HG02973 (cell line): Measurements from ENCODE around the gene LYRM4.

Experiments used
- ATAC-seq: cut with Tn5 transposase; IDR thresholded peaks from one replicate; pipeline ENCODE4 v1.9.1; 2021; ENCODE audit warnings: moderate library complexity; ENCODE audit not compliant: unreplicated experiment

Gene LYRM4

GRCh38 chr6:5206920-5207561 is 53.7 kb downstream of the LYRM4 start:
- ATAC-seq, result no peak

- ATAC-seq, result no peak
Observed at GRCh38 chr6:5205877-5206850, 54.6 kb downstream of the LYRM4 start.

GRCh38 chr6:5205035-5205507 is 55.7 kb downstream of the LYRM4 start:
- no peak for ATAC-seq

GRCh38 chr6:5204376-5204775 is 56.4 kb downstream of the LYRM4 start:
- ATAC-seq, result no peak

- ATAC-seq, result no peak
Observed at GRCh38 chr6:5203546-5203945, 57.2 kb downstream of the LYRM4 start.

GRCh38 chr6:5202941-5203340 is 57.8 kb downstream of the LYRM4 start:
- no peak for ATAC-seq

- no peak for ATAC-seq
Observed at GRCh38 chr6:5202206-5202605, 58.5 kb downstream of the LYRM4 start.

GRCh38 chr6:5201271-5201670 is 59.5 kb downstream of the LYRM4 start:
- no peak for ATAC-seq

GRCh38 chr6:5199702-5200101 is 61.0 kb downstream of the LYRM4 start:
- no peak for ATAC-seq

GRCh38 chr6:5199283-5199682 is 61.5 kb downstream of the LYRM4 start:
- ATAC-seq, result no peak

- no peak for ATAC-seq
Observed at GRCh38 chr6:5197084-5197483, 63.7 kb downstream of the LYRM4 start.

- ATAC-seq, result no peak
Observed at GRCh38 chr6:5192135-5192794, 68.5 kb downstream of the LYRM4 start.

- no peak for ATAC-seq
Observed at GRCh38 chr6:5191722-5192121, 69.0 kb downstream of the LYRM4 start.

GRCh38 chr6:5191222-5191621 is 69.5 kb downstream of the LYRM4 start:
- peak; percentile 63 for ATAC-seq

GRCh38 chr6:5190507-5190906 is 70.2 kb downstream of the LYRM4 start:
- ATAC-seq, result no peak

- ATAC-seq, result no peak
Observed at GRCh38 chr6:5188646-5189045, 72.1 kb downstream of the LYRM4 start.

GRCh38 chr6:5184878-5185277 is 75.9 kb downstream of the LYRM4 start:
- no peak for ATAC-seq

GRCh38 chr6:5184218-5184617 is 76.5 kb downstream of the LYRM4 start:
- no peak for ATAC-seq

- ATAC-seq, result no peak
Observed at GRCh38 chr6:5181510-5182317, 79.0 kb downstream of the LYRM4 start.

- ATAC-seq, result no peak
Observed at GRCh38 chr6:5180636-5181035, 80.1 kb downstream of the LYRM4 start.

GRCh38 chr6:5179917-5180316 is 80.8 kb downstream of the LYRM4 start:
- ATAC-seq, result no peak
